Thyroid gland (tissue), 4 donors: Measurements from ENCODE around the gene MRRF. TPM values are rescaled to one million over a fixed set of nuclear protein-coding genes. Genes with fewer than 3 reads are reported as not detected.

Experiments used
- DNase-seq, 2 donors: peaks; one replicate each; pipeline ENCODE4 v3.0.0-alpha.2; 2019
- H3K27ac ChIP-seq, 3 donors: fragments of 200-600 bp; sonication (generic); 1 replicate in 2 of 3; 2 replicates in 1 of 3; pipeline ENCODE4 v1.5.1; 2016 to 2019; ENCODE audit warnings: mild to moderate bottlenecking in 1 of 3, moderate library complexity in 1 of 3
- H3K27me3 ChIP-seq: fragments of 200-600 bp; sonication (generic); one replicate; pipeline ENCODE4 v1.5.1; 2019
- H3K36me3 ChIP-seq, 2 donors: fragments of 200-600 bp; sonication (generic); one replicate each; pipeline ENCODE4 v1.5.1; 2016 to 2019
- H3K4me1 ChIP-seq, 2 donors: fragments of 200-600 bp; sonication (generic); one replicate each; pipeline ENCODE4 v1.5.1; 2017 to 2019
- H3K4me3 ChIP-seq, 3 donors: fragments of 200-600 bp; sonication (generic); replicated peaks in 1 of 3; 1 replicate in 2 of 3; 2 replicates in 1 of 3; pipeline ENCODE4 v1.5.1; 2016; ENCODE audit warnings: mild to moderate bottlenecking in 1 of 3
- H3K9me3 ChIP-seq: fragments of 200-600 bp; sonication (generic); one replicate; pipeline ENCODE4 v1.5.1; 2017
- CTCF ChIP-seq, 6 experiments: fragments of 200-600 bp in 3 of 6; fragments of 450-650 bp in 3 of 6; sonication (generic) in 3 of 6; IDR thresholded peaks; one replicate each; pipeline ENCODE4 v1.5.1; 2016 to 2019; ENCODE audit warnings: antibody characterized with exemption in 6 of 6, mild to moderate bottlenecking in 2 of 6, inconsistent platforms in 1 of 6, moderate library complexity in 1 of 6
- POLR2A ChIP-seq, 2 donors: fragments of 450-650 bp; IDR thresholded peaks; one replicate each; pipeline ENCODE4 v1.6.1; 2017; ENCODE audit warnings: antibody characterized with exemption in 2 of 2, mild to moderate bottlenecking in 2 of 2, moderate library complexity in 1 of 2
- WGBS, 2 donors: methylation state at CpG; one replicate each; pipeline ENCODE4 v1.1.5; 2017; 5-methylcytosine and 5-hydroxymethylcytosine counted together
- intact Hi-C: fragments of 100-400 bp; cut with DNase I; formaldehyde crosslinking; loops from one replicate; pipeline ENCODE4 v1.15.1; 2023
- total RNA-seq, 4 donors: library from RNA; depleted of rRNA; stranded (reverse); fragments of >200 nt; gene quantifications; one replicate each; pipeline ENCODE4 v1.2.3, GENCODE V29; 2016

MRRF gene
- total RNA-seq, 4 donors from 2014 or later = 40.9 to 56.0 (median 52.0) TPM

GRCh38 chr9:122337556-122337929, 72.9 kb downstream of the MRRF start:
- no peaks in the 10 kb centered on the region for H3K9me3 ChIP-seq
- TF ChIP-seq CTCF (IDR thresholded peaks at IDR 0.05) (no peak), POLR2A (IDR thresholded peaks at IDR 0.05) (no peak)
- H3K4me1 ChIP-seq = no peaks in the 10 kb centered on the region
- H3K36me3 ChIP-seq = no peaks in the 10 kb centered on the region
- intact Hi-C loops = no loop called here
- no peak overlapping the region for H3K4me3 ChIP-seq
- no peak for DNase-seq
- WGBS, 2 donors = 48 to 59% methylated on average over 4 of the region's 4 CpGs
- no peaks in the 10 kb centered on the region for H3K27me3 ChIP-seq
- no peak overlapping the region for H3K27ac ChIP-seq

GRCh38 chr9:122338536-122338935, 73.9 kb downstream of the MRRF start:
- H3K4me3 ChIP-seq = no peak overlapping the region
- H3K9me3 ChIP-seq = no peaks in the 10 kb centered on the region
- no peak for DNase-seq
- H3K27ac ChIP-seq = no peak overlapping the region
- H3K4me1 ChIP-seq = no peaks in the 10 kb centered on the region
- H3K27me3 ChIP-seq = no peaks in the 10 kb centered on the region
- TF ChIP-seq POLR2A (IDR thresholded peaks at IDR 0.05) = no peak
- TF ChIP-seq CTCF (IDR thresholded peaks at IDR 0.05) = no peak
- intact Hi-C loops = no loop called here
- 48 to 69% methylated on average over 6 of the region's 6 CpGs for WGBS, 2 donors
- H3K36me3 ChIP-seq = no peaks in the 10 kb centered on the region

GRCh38 chr9:122338994-122339393, 74.3 kb downstream of the MRRF start:
- Histone ChIP-seq H3K4me1 (no peaks in the 10 kb centered on the region), H3K9me3 (no peaks in the 10 kb centered on the region), H3K4me3 (no peak overlapping the region), H3K27me3 (no peaks in the 10 kb centered on the region), H3K27ac (no peak overlapping the region), H3K36me3 (no peaks in the 10 kb centered on the region)
- TF ChIP-seq POLR2A (IDR thresholded peaks at IDR 0.05) (no peak), CTCF (IDR thresholded peaks at IDR 0.05) (no peak)
- WGBS, 2 donors = 64 to 69% methylated on average over 3 of the region's 3 CpGs
- no peak for DNase-seq
- intact Hi-C loops = no loop called here

- TF ChIP-seq POLR2A (IDR thresholded peaks at IDR 0.05) (no peak), CTCF (IDR thresholded peaks at IDR 0.05) (no peak)
- Histone ChIP-seq H3K27ac (no peak overlapping the region), H3K27me3 (no peaks in the 10 kb centered on the region), H3K4me3 (no peak overlapping the region), H3K9me3 (no peaks in the 10 kb centered on the region), H3K36me3 (no peaks in the 10 kb centered on the region), H3K4me1 (no peaks in the 10 kb centered on the region)
- intact Hi-C loops = no loop called here
- WGBS, 2 donors = 67 to 70% methylated on average over 5 of the region's 5 CpGs
- DNase-seq = no peak
Measured at GRCh38 chr9:122339579-122339978, 74.9 kb downstream of the MRRF start.

- H3K9me3 ChIP-seq = no peaks in the 10 kb centered on the region
- no peaks in the 10 kb centered on the region for H3K4me1 ChIP-seq
- no peak overlapping the region for H3K4me3 ChIP-seq
- intact Hi-C loops = no loop called here
- 59 to 69% methylated on average over 6 of the region's 6 CpGs for WGBS, 2 donors
- no peaks in the 10 kb centered on the region for H3K36me3 ChIP-seq
- no peak overlapping the region for H3K27ac ChIP-seq
- TF ChIP-seq CTCF (IDR thresholded peaks at IDR 0.05) = no peak
- TF ChIP-seq POLR2A (IDR thresholded peaks at IDR 0.05) = no peak
- no peaks in the 10 kb centered on the region for H3K27me3 ChIP-seq
- DNase-seq = no peak
Measured at GRCh38 chr9:122340161-122340560, 75.5 kb downstream of the MRRF start.
